Measurements from ENCODE around the gene DLG2. TPM values are rescaled to one million over a fixed set of nuclear protein-coding genes. Genes with fewer than 3 reads are reported as not detected.

The DLG2 gene
- total and polyA plus RNA-seq, 2 of the 8 experiments (the other 6 are each of a cell fraction or from before 2014, with no cell fraction given): 1.7 to 14.3 TPM

GRCh38 chr11:84829162-84829561 is 798.0 kb downstream of the DLG2 start:
- no peak overlapping the region for H3K18ac ChIP-seq (ENCODE audit: extremely low read depth, low read length)
- no peaks in the 10 kb centered on the region for H3K4me1 ChIP-seq (replicated peaks in 1 of 4; ENCODE audit: control insufficient read depth in 3 of 4, insufficient read depth in 4 of 4, low read length in 3 of 4)
- no peak for DNase-seq (ENCODE audit: low read depth in 1 of 2, low spot score in 2 of 2)
- no peaks in the 10 kb centered on the region for H3K36me3 ChIP-seq (ENCODE audit: control insufficient read depth in 2 of 4, insufficient read depth in 4 of 4, low read length in 3 of 4)
- H2BK12ac ChIP-seq (ENCODE audit: low read depth, low read length): no peak overlapping the region
- no peak overlapping the region for H2BK20ac ChIP-seq (ENCODE audit: low read length)
- no peak overlapping the region for H4K91ac ChIP-seq (replicated peaks; ENCODE audit: insufficient read length, low read length)
- CTCF ChIA-PET (ENCODE audit: partially characterized antibody): interaction anchor here (1.2 kb wide), 1 partner anchor 121 kb away, joined by 4 read pairs; no protein-coding TSS in a partner anchor
- 72% methylated on average over 2 of the region's 2 CpGs; no CpG with 5 or more reads in 1 of the 2 experiments for WGBS, 2 experiments (ENCODE audit: extremely low coverage in 1 of 2, insufficient coverage in 1 of 2, insufficient read length in 1 of 2, insufficient replicate concordance in 2 of 2, low coverage in 1 of 2, low lambda C conversion rate in 2 of 2, missing lambda C conversion rate in 1 of 2)
- no peak overlapping the region for H3K14ac ChIP-seq (ENCODE audit: insufficient read length)
- H3K79me1 ChIP-seq (ENCODE audit: low read depth, low read length): no peaks in the 10 kb centered on the region
- no peaks in the 10 kb centered on the region for H4K20me1 ChIP-seq (replicated peaks in 1 of 2; ENCODE audit: control insufficient read depth in 1 of 2, insufficient read depth in 2 of 2, low read length in 2 of 2)
- H3K4me2 ChIP-seq (ENCODE audit: insufficient read depth in 1 of 2, low read depth in 2 of 2, low read length in 2 of 2): no peak overlapping the region
- H3K27ac ChIP-seq (ENCODE audit: low read depth, low read length): no peak overlapping the region
- H2BK120ac ChIP-seq (replicated peaks; ENCODE audit: low read depth, low read length): no peak overlapping the region
- H2BK5ac ChIP-seq (ENCODE audit: low read depth, low read length): no peak overlapping the region
- no peak overlapping the region for H3K4me3 ChIP-seq (ENCODE audit: extremely low read depth in 1 of 4, insufficient read depth in 2 of 4, low read depth in 3 of 4, low read length in 4 of 4)
- H3K9ac ChIP-seq (replicated peaks in 1 of 4; ENCODE audit: extremely low read depth in 1 of 4, low read depth in 3 of 4, low read length in 3 of 4): no peak overlapping the region
- no peak overlapping the region for H2AK5ac ChIP-seq (ENCODE audit: low read depth, low read length)
- H4K8ac ChIP-seq (ENCODE audit: extremely low read depth, insufficient read depth, low read length): no peak overlapping the region
- H3K27me3 ChIP-seq (replicated peaks in 1 of 4; ENCODE audit: control insufficient read depth in 3 of 4, extremely low read depth in 1 of 4, insufficient read depth in 3 of 4, low read length in 3 of 4): no peaks in the 10 kb centered on the region
- H3K9me3 ChIP-seq (ENCODE audit: insufficient read depth in 2 of 2, low read depth in 1 of 2, low read length in 1 of 2): no peaks in the 10 kb centered on the region
- H2AFZ ChIP-seq (ENCODE audit: low read length): no peak overlapping the region
- FAIRE-seq: no peak
- no peak overlapping the region for H4K5ac ChIP-seq (ENCODE audit: insufficient read length, low read depth, low read length)
- no peak overlapping the region for H3K23ac ChIP-seq (ENCODE audit: insufficient read length)
- POLR2A ChIA-PET (ENCODE audit: partially characterized antibody): no interaction called here
- H3K4ac ChIP-seq (replicated peaks; ENCODE audit: insufficient read length, low read depth, low read length): no peak overlapping the region
- H3K56ac ChIP-seq (replicated peaks; ENCODE audit: insufficient read length, low read depth, low read length): no peak overlapping the region
- no peaks in the 10 kb centered on the region for H3K79me2 ChIP-seq (ENCODE audit: control insufficient read depth in 1 of 2, insufficient read depth in 2 of 2, low read length in 2 of 2)
- H3K23me2 ChIP-seq (ENCODE audit: low read depth, low read length): no peaks in the 10 kb centered on the region
- H2BK15ac ChIP-seq (ENCODE audit: low read length): no peak overlapping the region
- TF ChIP-seq ATF2 (IDR thresholded peaks at IDR 0.05; ENCODE audit: low read length) (no peak), EP300 (IDR thresholded peaks at IDR 0.05; ENCODE audit: borderline replicate concordance in 1 of 2, low read depth in 2 of 2, low read length in 2 of 2) (no peak), CTBP2 (IDR thresholded peaks at IDR 0.05; ENCODE audit: borderline replicate concordance, insufficient read depth, insufficient read length, low read length) (no peak), SP2 (IDR thresholded peaks at IDR 0.05; ENCODE audit: low read length) (no peak), RFX5 (IDR thresholded peaks at IDR 0.05; ENCODE audit: borderline replicate concordance, low read depth, low read length) (no peak), CHD2 (IDR thresholded peaks at IDR 0.05; ENCODE audit: low read length) (no peak), JUN (IDR thresholded peaks at IDR 0.05; ENCODE audit: low read depth, low read length) (no peak), BACH1 (IDR thresholded peaks at IDR 0.05; ENCODE audit: low read length) (no peak), CBX5 (IDR thresholded peaks at IDR 0.05; ENCODE audit: low read depth, low read length) (no peak), TAF1 (IDR thresholded peaks at IDR 0.05; ENCODE audit: low read depth, low read length) (no peak)
